Measurements from ENCODE around the gene LPCAT3. TPM values are rescaled to one million over a fixed set of nuclear protein-coding genes. Genes with fewer than 3 reads are reported as not detected.

The LPCAT3 gene
- total and polyA plus RNA-seq, 11 donors = 19.9 to 66.3 (median 43.4) TPM

DNA sequence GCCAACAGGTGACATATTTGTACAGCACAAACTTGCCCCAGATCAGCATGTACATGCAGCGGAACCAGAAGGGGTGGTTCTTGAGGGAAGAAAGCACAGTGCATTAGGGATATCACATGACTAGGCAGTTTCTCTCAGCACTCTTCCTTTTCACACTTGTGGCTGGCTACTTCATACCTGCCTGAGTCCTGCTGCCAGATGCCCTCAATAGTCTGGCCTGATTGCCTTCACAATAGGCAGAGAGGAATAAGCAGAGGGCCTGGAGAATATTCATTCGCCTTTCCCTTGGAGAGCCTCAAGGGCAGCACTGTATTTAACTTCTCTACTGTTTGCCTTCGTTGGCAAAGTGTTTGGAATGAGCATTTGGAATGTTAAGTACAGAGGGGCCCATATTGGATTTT, 39.7 kb downstream of the LPCAT3 start:
- intact Hi-C loops (cut with DNase I) = loop anchor here in 2 of 10 donors (5.0 kb wide), 2 partner anchors 34 to 39 kb away; partner anchors contain the start of gene LPCAT3 (in 1 of the 2)

DNA sequence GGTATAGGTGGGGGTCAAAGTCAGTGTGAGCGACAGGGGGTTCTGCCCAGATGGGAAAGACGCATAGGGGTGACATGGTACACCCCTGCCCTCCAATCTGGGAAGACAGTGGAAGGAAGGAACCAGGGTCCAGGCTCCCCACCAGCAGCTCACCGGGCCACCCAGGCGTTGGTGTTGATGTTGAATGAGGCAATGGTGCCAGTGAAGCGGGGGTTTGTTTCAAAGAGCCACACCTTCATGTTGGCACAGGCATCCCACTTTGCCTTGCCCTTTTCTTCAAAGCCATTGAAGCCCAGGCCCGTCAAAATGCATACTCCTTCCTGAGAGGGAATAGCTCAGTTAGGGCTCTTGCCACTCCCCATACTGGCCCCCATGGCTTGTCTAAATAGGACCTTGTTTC, 40.1 kb downstream of the LPCAT3 start:
- Histone ChIP-seq H3K36me3 (peaks cover 0 to 96% (median 87%) of the 10 kb centered on the region in 9 donors), H3K9me3 (no peaks in the 10 kb centered on the region), H3K4me3 (no peak overlapping the region), H3K4me1 (peaks cover 0 to 17% (median 0%) of the 10 kb centered on the region in 12 donors), H3K27ac (peak overlapping the region in 11 of 12 donors; percentile 37 to 83 (median 55)), H3K27me3 (no peaks in the 10 kb centered on the region)
- no peak for TF ChIP-seq POLR2A (IDR thresholded peaks at IDR 0.05)
- TF ChIP-seq, protein P1, sequence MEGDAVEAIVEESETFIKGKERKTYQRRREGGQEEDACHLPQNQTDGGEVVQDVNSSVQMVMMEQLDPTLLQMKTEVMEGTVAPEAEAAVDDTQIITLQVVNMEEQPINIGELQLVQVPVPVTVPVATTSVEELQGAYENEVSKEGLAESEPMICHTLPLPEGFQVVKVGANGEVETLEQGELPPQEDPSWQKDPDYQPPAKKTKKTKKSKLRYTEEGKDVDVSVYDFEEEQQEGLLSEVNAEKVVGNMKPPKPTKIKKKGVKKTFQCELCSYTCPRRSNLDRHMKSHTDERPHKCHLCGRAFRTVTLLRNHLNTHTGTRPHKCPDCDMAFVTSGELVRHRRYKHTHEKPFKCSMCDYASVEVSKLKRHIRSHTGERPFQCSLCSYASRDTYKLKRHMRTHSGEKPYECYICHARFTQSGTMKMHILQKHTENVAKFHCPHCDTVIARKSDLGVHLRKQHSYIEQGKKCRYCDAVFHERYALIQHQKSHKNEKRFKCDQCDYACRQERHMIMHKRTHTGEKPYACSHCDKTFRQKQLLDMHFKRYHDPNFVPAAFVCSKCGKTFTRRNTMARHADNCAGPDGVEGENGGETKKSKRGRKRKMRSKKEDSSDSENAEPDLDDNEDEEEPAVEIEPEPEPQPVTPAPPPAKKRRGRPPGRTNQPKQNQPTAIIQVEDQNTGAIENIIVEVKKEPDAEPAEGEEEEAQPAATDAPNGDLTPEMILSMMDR (IDR thresholded peaks at IDR 0.05) = no peak
- WGBS, 4 donors = 81 to 90% (median 86%) methylated on average over 6 of the region's 6 CpGs
- intact Hi-C loops (cut with DNase I) = loop anchor here in 2 of 10 donors (5.0 kb wide), 2 partner anchors 34 to 39 kb away; partner anchors contain the start of gene LPCAT3 (in 1 of the 2)
- DNase-seq = no peak
- ATAC-seq = no peak

More for the DNA sequence above, 39.7 kb downstream of the LPCAT3 start:
- Histone ChIP-seq H3K27me3 (no peaks in the 10 kb centered on the region), H3K4me1 (peaks cover 0 to 17% (median 0%) of the 10 kb centered on the region in 12 donors), H3K36me3 (peaks cover 0 to 100% (median 88%) of the 10 kb centered on the region in 9 donors), H3K4me3 (no peak overlapping the region), H3K27ac (peak overlapping the region in 11 of 12 donors; percentile 37 to 83 (median 55)), H3K9me3 (no peaks in the 10 kb centered on the region)
- peak; percentile 29 to 64 (median 40) for ATAC-seq
- no peak for TF ChIP-seq POLR2A (IDR thresholded peaks at IDR 0.05)
- TF ChIP-seq, protein P1 (IDR thresholded peaks at IDR 0.05) = no peak
- WGBS, 4 donors = 47 to 64% (median 55%) methylated on average over 3 of the region's 3 CpGs
- DNase-seq = peak in 1 of 5 donors; percentile 19

DNA sequence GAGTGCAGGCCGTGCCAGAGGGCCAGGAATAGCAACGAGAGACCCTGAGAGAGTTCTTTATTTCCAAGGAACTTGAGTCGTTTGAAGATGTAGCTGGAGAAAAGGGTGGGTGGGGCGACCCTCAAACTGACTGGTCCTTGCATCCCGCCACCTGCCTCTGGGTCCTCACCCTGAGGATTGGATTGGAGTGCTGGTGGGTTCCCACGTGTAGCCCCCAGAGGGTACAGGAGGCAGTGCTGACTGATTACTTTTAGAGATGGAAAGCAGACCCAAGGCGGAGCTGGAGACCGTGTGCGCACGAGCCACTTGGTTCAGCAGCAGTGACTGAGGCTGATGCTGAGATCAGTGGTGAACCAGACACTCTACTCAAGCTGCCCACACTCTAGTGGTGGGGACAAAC, 40.6 kb downstream of the LPCAT3 start:
- intact Hi-C loops (cut with DNase I) = loop anchor here in 2 of 10 donors (5.0 kb wide), 2 partner anchors 35 to 40 kb away; partner anchors contain the start of gene LPCAT3 (in 1 of the 2)
- DNase-seq (no peak), ATAC-seq (no peak)
- H3K27ac ChIP-seq = no peak overlapping the region
- H3K27me3 ChIP-seq = no peaks in the 10 kb centered on the region
- no peak overlapping the region for H3K4me3 ChIP-seq
- peaks cover 0 to 17% (median 0%) of the 10 kb centered on the region in 12 donors for H3K4me1 ChIP-seq
- no peak for TF ChIP-seq POLR2A (IDR thresholded peaks at IDR 0.05)
- no peaks in the 10 kb centered on the region for H3K9me3 ChIP-seq
- WGBS, 4 donors = 68 to 82% (median 72%) methylated on average over 10 of the region's 10 CpGs
- H3K36me3 ChIP-seq = peaks cover 0 to 90% (median 81%) of the 10 kb centered on the region in 9 donors

DNA sequence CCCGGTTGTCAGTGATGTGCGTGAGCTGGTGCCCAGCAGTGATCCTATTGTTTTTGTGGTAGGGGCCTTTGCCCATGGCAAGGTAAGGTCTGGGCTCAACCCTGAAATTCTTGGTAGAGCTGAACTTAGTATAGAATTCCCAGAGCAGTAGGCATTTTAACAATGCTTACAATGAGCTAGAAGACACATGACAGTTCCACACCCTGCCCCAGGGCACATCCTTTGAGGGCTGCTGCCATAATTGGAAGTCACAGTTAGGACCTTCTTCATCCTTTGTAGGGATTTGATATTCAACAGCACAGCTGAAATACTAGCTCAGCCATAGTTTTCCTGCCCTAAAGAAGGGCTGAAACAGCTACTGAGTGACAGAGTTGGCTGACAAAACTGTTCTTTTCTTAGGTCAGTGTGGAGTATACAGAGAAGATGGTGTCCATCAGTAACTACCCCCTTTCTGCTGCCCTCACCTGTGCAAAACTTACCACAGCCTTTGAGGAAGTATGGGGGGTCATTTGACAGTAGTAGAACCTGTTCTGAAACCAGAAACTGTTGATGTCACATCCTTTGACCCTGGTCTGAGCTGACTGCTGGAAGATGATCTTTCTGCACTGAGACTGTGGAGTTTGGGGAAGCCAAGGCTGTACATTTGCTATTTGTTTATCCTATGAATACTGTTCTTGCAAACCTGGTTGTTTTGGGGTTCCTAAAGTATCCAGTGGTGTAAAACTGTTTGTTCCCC, 42.8 kb downstream of the LPCAT3 start:
- Histone ChIP-seq H3K4me1 (peaks cover 0 to 27% (median 12%) of the 10 kb centered on the region in 12 donors), H3K36me3 (peaks cover 0 to 68% (median 60%) of the 10 kb centered on the region in 9 donors), H3K4me3 (no peak overlapping the region), H3K27me3 (no peaks in the 10 kb centered on the region), H3K27ac (no peak overlapping the region), H3K9me3 (no peaks in the 10 kb centered on the region)
- DNase-seq (no peak), ATAC-seq (no peak)
- 88 to 96% (median 91%) methylated on average over 2 of the region's 2 CpGs for whole genome bisulfite sequencing, 4 donors
- intact Hi-C loops (cut with DNase I) = loop anchor here in 3 of 10 donors (2.0 to 5.0 kb wide), 3 partner anchors 37 to 43 kb away; partner anchors contain the start of gene LPCAT3 (in 2 of the 3)
- TF ChIP-seq, protein P1 (IDR thresholded peaks at IDR 0.05) = no peak
- TF ChIP-seq POLR2A (IDR thresholded peaks at IDR 0.05) = no peak
